Natural killer cell (primary cell): ENCODE results near the gene KCNQ2. TPM values are rescaled to one million over a fixed set of nuclear protein-coding genes. Genes with fewer than 3 reads are reported as not detected.

Source experiments
- ATAC-seq, 3 donors: fragments of 150-1000 bp in 2 of 3; fragments of 200-7000 bp in 1 of 3; cut with Tn5 transposase; 1 replicate in 1 of 3; 2 replicates in 2 of 3; pipeline ENCODE4 v1.10.0; 2021; ENCODE audit warnings: mild to moderate bottlenecking in 2 of 3, moderate library complexity in 2 of 3
- DNase-seq, 2 donors: peaks; one replicate each; pipeline versions ENCODE4 v3.0.0 to v3.0.0-alpha.2; 2013 to 2021; ENCODE audit warnings: mixed read lengths in 1 of 2
- H3K27ac ChIP-seq: one replicate; pipeline ENCODE4 v1.5.1; 2013; ENCODE audit warnings: mild to moderate bottlenecking, low read length
- H3K27me3 ChIP-seq: one replicate; pipeline ENCODE4 v1.6.1; 2013; ENCODE audit warnings: low read length; ENCODE audit not compliant: control insufficient read depth, insufficient read depth
- H3K36me3 ChIP-seq: one replicate; pipeline ENCODE4 v1.6.1; 2013; ENCODE audit warnings: low read length; ENCODE audit not compliant: control insufficient read depth, insufficient read depth
- H3K4me1 ChIP-seq: one replicate; pipeline ENCODE4 v1.6.1; 2013; ENCODE audit warnings: low read length; ENCODE audit not compliant: control insufficient read depth, insufficient read depth
- H3K4me3 ChIP-seq: one replicate; pipeline ENCODE4 v1.5.1; 2013; ENCODE audit warnings: low read length
- H3K9me3 ChIP-seq: one replicate; pipeline ENCODE4 v1.6.1; 2013; ENCODE audit warnings: low read length; ENCODE audit not compliant: control insufficient read depth, insufficient read depth
- H3K27ac Mint-ChIP-seq, 2 donors: one replicate each; pipeline ENCODE4 v1.8.0; 2022; ENCODE audit warnings: mild to moderate bottlenecking in 2 of 2, mixed read lengths in 2 of 2, moderate library complexity in 1 of 2
- H3K27me3 Mint-ChIP-seq, 2 donors: one replicate each; pipeline ENCODE4 v1.8.0; 2022; ENCODE audit warnings: low read depth in 2 of 2, mixed read lengths in 2 of 2
- H3K36me3 Mint-ChIP-seq: one replicate; pipeline ENCODE4 v1.8.0; 2022; ENCODE audit warnings: mixed read lengths
- H3K4me1 Mint-ChIP-seq, 2 donors: one replicate each; pipeline ENCODE4 v1.8.0; 2022; ENCODE audit warnings: mixed read lengths in 2 of 2
- H3K4me3 Mint-ChIP-seq: one replicate; pipeline ENCODE4 v1.8.0; 2022; ENCODE audit warnings: mild to moderate bottlenecking, moderate library complexity, mixed read lengths
- H3K9me3 Mint-ChIP-seq, 2 donors: one replicate each; pipeline ENCODE4 v1.8.0; 2022; ENCODE audit warnings: mixed read lengths in 2 of 2
- CTCF ChIP-seq: fragments of 200-600 bp; IDR thresholded peaks from one replicate; pipeline ENCODE4 v1.8.0; 2022; ENCODE audit warnings: antibody characterized with exemption
- WGBS: methylation state at CpG from one replicate; pipeline ENCODE4 v1.1.7; 2013; ENCODE audit warnings: missing lambda C conversion rate; ENCODE audit not compliant: insufficient coverage; 5-methylcytosine and 5-hydroxymethylcytosine counted together
- intact Hi-C: fragments of 100-400 bp; cut with micrococcal nuclease; formaldehyde crosslinking; loops from one replicate; pipeline ENCODE4 v1.14.2; 2022
- total RNA-seq, 4 donors: library from RNA; stranded (reverse); fragments of 120-200 nt in 1 of 4; gene quantifications; one replicate each; pipeline versions ENCODE4 v1.2.3 to v1.2.4, GENCODE V29; 2013 to 2022

KCNQ2 gene
- total RNA-seq, 3 donors from 2014 or later (not counting 1 experiment from before 2014, with no cell fraction given), result not detected

DNA sequence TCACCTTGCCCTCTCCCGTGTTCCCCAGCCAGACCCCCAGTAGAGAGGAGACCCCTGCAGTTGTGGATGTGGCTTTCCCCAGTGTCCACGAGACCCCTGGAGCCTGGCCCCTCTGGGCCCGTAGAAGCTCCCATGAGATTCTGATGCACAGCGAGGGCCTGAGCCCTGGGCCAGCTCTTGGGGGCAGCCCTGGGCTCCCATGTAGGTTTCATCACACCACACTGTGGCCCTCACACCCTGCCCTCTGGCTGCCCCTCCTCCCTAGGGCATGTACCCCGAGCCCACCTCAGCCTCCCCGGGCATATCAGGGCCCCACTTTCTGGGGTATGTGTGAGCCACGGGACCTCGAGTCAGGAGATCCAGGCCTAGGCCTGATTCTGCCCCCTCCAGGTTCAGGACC, 104.3 kb downstream of the KCNQ2 start:
- TF ChIP-seq CTCF, result no peak

GRCh38 chr20:63367446-63368055, 104.9 kb downstream of the KCNQ2 start:
- H3K4me1 ChIP-seq, result no peaks in the 10 kb centered on the region
- no peak overlapping the region for H3K27ac ChIP-seq
- Mint-ChIP-seq H3K4me3 (no peak overlapping the region), H3K27me3 (peaks cover 3 to 5% of the 10 kb centered on the region in 2 donors), H3K36me3 (no peaks in the 10 kb centered on the region), H3K9me3 (no peaks in the 10 kb centered on the region), H3K27ac (no peak overlapping the region), H3K4me1 (no peaks in the 10 kb centered on the region)
- TF ChIP-seq CTCF, result no peak
- intact Hi-C loops, result no loop called here
- peaks cover 3% of the 10 kb centered on the region for H3K27me3 ChIP-seq
- no peak overlapping the region for H3K4me3 ChIP-seq
- no peak for DNase-seq
- WGBS, result 75% methylated on average over 24 of the region's 24 CpGs
- ATAC-seq, result no peak
- H3K9me3 ChIP-seq, result no peaks in the 10 kb centered on the region
- H3K36me3 ChIP-seq, result no peaks in the 10 kb centered on the region

More for the DNA sequence above, 104.3 kb downstream of the KCNQ2 start:
- Mint-ChIP-seq H3K4me3 (no peak overlapping the region), H3K36me3 (no peaks in the 10 kb centered on the region), H3K27ac (no peak overlapping the region), H3K4me1 (no peaks in the 10 kb centered on the region), H3K9me3 (no peaks in the 10 kb centered on the region), H3K27me3 (no peaks in the 10 kb centered on the region)
- no peaks in the 10 kb centered on the region for H3K4me1 ChIP-seq
- H3K27me3 ChIP-seq, result peaks cover 3% of the 10 kb centered on the region
- no peaks in the 10 kb centered on the region for H3K36me3 ChIP-seq
- no peak for ATAC-seq
- H3K27ac ChIP-seq, result no peak overlapping the region
- WGBS, result 78% methylated on average over 8 of the region's 8 CpGs
- no peak overlapping the region for H3K4me3 ChIP-seq
- H3K9me3 ChIP-seq, result no peaks in the 10 kb centered on the region
- no peak for DNase-seq
- intact Hi-C loops, result no loop called here

DNA sequence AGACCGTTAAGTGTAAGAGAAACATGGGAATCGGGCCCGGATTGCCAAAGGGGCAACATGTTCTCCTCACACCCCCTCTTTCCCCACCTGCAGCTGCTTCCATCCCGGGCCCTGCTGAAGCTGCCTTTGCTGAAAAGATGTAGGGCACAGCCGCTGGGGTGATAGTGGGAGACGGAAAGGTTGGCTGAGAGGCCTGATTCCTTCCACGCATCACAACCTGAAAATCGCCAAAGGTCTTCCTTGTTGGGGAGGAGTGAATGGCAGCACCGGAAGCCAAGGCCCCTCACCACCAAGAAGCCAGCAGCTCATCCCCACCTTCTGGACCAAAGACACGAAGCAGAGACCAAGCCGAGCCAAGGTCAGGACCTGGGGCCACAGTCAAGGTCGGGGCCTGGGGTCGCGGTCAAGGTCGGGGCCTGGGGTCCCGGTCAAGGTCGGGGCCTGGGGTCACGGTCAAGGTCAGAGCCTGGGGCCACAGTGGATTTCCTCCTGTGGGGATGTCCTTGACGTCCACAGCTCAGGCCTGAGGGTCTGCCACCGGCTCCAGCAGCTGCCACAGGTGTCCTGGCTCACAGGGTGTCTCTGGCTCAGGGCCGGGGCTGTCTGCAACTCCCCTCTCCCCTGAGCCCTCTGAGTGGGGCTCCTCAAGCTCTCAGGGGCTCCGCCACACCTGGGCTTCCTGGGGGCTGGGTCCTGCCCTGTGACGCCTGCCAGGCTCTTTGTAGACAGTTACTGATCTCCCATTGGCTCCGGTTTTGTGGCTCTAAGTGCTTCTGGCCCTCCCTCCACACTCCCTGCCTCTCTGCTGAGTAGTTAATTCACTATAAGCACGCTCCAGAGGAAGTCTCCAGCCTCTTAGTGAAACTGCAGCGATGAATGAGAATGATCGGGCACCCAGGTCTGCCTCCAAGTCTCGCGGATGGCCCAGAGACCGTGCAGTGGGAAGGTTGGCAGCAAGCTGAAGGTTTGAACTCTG, 105.8 kb downstream of the KCNQ2 start:
- Mint-ChIP-seq H3K27ac (no peak overlapping the region), H3K4me3 (no peak overlapping the region), H3K27me3 (peaks cover 5 to 7% of the 10 kb centered on the region in 2 donors), H3K4me1 (no peaks in the 10 kb centered on the region), H3K36me3 (no peaks in the 10 kb centered on the region), H3K9me3 (no peaks in the 10 kb centered on the region)
- Histone ChIP-seq H3K4me1 (no peaks in the 10 kb centered on the region), H3K4me3 (no peak overlapping the region), H3K36me3 (no peaks in the 10 kb centered on the region), H3K9me3 (no peaks in the 10 kb centered on the region), H3K27ac (no peak overlapping the region), H3K27me3 (peaks cover 10% of the 10 kb centered on the region)
- TF ChIP-seq CTCF, result no peak
- DNase-seq (no peak), ATAC-seq (no peak)
- intact Hi-C loops, result no loop called here
- WGBS, result 83% methylated on average over 30 of the region's 30 CpGs
